ENCODE results near the gene ZNF718.
"Not testable (repeated sequence)": the region's sequence is repeated elsewhere in the genome, so short reads cannot be mapped to it uniquely, and the experiment has no call there.

Gene ZNF718

GRCh38 chr4:112771-113170 is 11.5 kb upstream of the ZNF718 start:
- no peak for TF ChIP-seq CTCF (conservative IDR thresholded peaks at IDR 0.05; ENCODE audit: low read depth, low read length)
- DNase-seq (ENCODE audit: low read depth): no peak
- no peak overlapping the region for H3K4me3 ChIP-seq (ENCODE audit: low read length)

GRCh38 chr4:113732-114131 is 10.6 kb upstream of the ZNF718 start:
- no peak for TF ChIP-seq CTCF (conservative IDR thresholded peaks at IDR 0.05; ENCODE audit: low read depth, low read length)
- DNase-seq (ENCODE audit: low read depth): no peak
- no peak overlapping the region for H3K4me3 ChIP-seq (ENCODE audit: low read length)

- DNase-seq (ENCODE audit: low read depth): no peak
- no peak overlapping the region for H3K4me3 ChIP-seq (ENCODE audit: low read length)
- TF ChIP-seq CTCF (conservative IDR thresholded peaks at IDR 0.05; ENCODE audit: low read depth, low read length): no peak
These were observed 10.2 kb upstream of the ZNF718 start for GRCh38 chr4:114149-114548.

DNA sequence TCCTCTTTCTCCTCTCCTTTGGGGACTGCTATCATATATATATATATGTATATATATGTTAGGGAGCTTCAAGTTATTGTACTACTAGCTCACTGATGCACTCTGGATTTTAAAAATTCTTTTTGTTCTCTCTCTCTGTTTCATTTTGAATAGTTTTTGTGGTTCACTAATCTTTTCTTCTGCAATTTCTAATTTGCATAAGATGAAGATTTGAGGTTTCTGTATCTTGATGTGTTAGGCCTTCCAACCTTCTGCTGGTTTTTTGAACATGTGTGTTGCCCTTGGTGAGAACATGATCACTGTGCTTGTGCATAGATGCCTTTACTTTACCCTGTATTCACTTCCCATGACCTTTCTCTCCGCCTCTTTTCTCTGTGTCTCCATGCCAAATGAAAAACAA is 7.8 kb upstream of the ZNF718 start:
- no peak for DNase-seq (ENCODE audit: low read depth)
- no peak for TF ChIP-seq CTCF (conservative IDR thresholded peaks at IDR 0.05; ENCODE audit: low read depth, low read length)
- no peak overlapping the region for H3K4me3 ChIP-seq (ENCODE audit: low read length)

GRCh38 chr4:120616-121015 is 3.7 kb upstream of the ZNF718 start:
- no peak overlapping the region for H3K4me3 ChIP-seq (ENCODE audit: low read length)
- no peak for TF ChIP-seq CTCF (conservative IDR thresholded peaks at IDR 0.05; ENCODE audit: low read depth, low read length)
- no peak for DNase-seq (ENCODE audit: low read depth)

GRCh38 chr4:121408-122084 is 2.8 kb upstream of the ZNF718 start:
- no peak for TF ChIP-seq CTCF (conservative IDR thresholded peaks at IDR 0.05; ENCODE audit: low read depth, low read length)
- no peak overlapping the region for H3K4me3 ChIP-seq (ENCODE audit: low read length)
- no peak for DNase-seq (ENCODE audit: low read depth)

- not testable (repeated sequence) for DNase-seq (ENCODE audit: low read depth)
These were observed 403 bp upstream of the ZNF718 start for GRCh38 chr4:123922-124274.

More at GRCh38 chr4:123922-124274, 403 bp upstream of the ZNF718 start:
- H3K4me3 ChIP-seq (ENCODE audit: low read length): peak overlapping the region; percentile 91

Data from retinal pigment epithelial cell (primary cell).